Transverse colon (tissue), 4 donors: ENCODE data around the gene TNFRSF12A. TPM values are rescaled to one million over a fixed set of nuclear protein-coding genes. Genes with fewer than 3 reads are reported as not detected.

ENCODE experiments used
- DNase-seq: peaks from one replicate; pipeline ENCODE4 v3.0.0-alpha.2; 2019
- H3K27ac ChIP-seq, 4 donors: fragments of 200-600 bp; sonication (generic); 2 replicates each; pipeline ENCODE4 v1.5.1; 2016 to 2018; ENCODE audit warnings: inconsistent platforms in 4 of 4
- H3K27me3 ChIP-seq: fragments of 200-600 bp; sonication (generic); 2 replicates; pipeline ENCODE4 v1.5.1; 2017; ENCODE audit warnings: inconsistent platforms
- H3K36me3 ChIP-seq, 4 donors: fragments of 200-600 bp; sonication (generic); 2 replicates each; pipeline ENCODE4 v1.5.1; 2017 to 2019; ENCODE audit warnings: inconsistent platforms in 4 of 4
- H3K4me1 ChIP-seq, 4 donors: fragments of 200-600 bp; sonication (generic); 2 replicates each; pipeline ENCODE4 v1.5.1; 2017 to 2020; ENCODE audit warnings: inconsistent platforms in 4 of 4
- H3K4me3 ChIP-seq, 4 donors: fragments of 200-600 bp; sonication (generic); 1 replicate in 1 of 4; 2 replicates in 3 of 4; pipeline versions ENCODE4 v1.5.1 to v1.6.1; 2017 to 2019; ENCODE audit warnings: inconsistent platforms in 4 of 4
- H3K9me3 ChIP-seq, 2 donors: fragments of 200-600 bp; sonication (generic); 2 replicates each; pipeline ENCODE4 v1.5.1; 2017 to 2019; ENCODE audit warnings: inconsistent platforms in 2 of 2
- EP300 ChIP-seq: sonication (generic); formaldehyde crosslinking; IDR thresholded peaks from one replicate; pipeline ENCODE4 v1.6.1; 2017; ENCODE audit warnings: antibody characterized with exemption, low read depth
- POLR2A ChIP-seq: fragments of 450-650 bp; IDR thresholded peaks from one replicate; pipeline ENCODE4 v1.6.1; 2016; ENCODE audit warnings: antibody characterized with exemption, mild to moderate bottlenecking, moderate library complexity
- POLR2AphosphoS5 ChIP-seq, 3 donors: sonication (generic); formaldehyde crosslinking; IDR thresholded peaks; one replicate each; pipeline ENCODE4 v1.6.1; 2016; ENCODE audit warnings: antibody characterized with exemption in 3 of 3
- WGBS, 2 donors: methylation state at CpG; one replicate each; pipeline ENCODE4 v1.1.5; 2018; ENCODE audit warnings: low coverage in 1 of 2; 5-methylcytosine and 5-hydroxymethylcytosine counted together
- in situ Hi-C, 4 donors: fragments of 200-750 bp; cut with MboI; loops; one replicate each; pipeline versions ENCODE4 v1.15.0 to v1.15.1; 2017; ENCODE audit warnings: low sequenced_read_pairs in 3 of 4, low pct_ligation_motif_present in 1 of 4, low pct_unique_long_range_greater_than_20kb in 1 of 4
- intact Hi-C: fragments of 100-400 bp; cut with DNase I; formaldehyde crosslinking; loops from one replicate; pipeline ENCODE4 v1.15.1; 2023; ENCODE audit warnings: low total_unique reads
- total RNA-seq, 4 donors: library from RNA; depleted of rRNA; stranded (reverse); fragments of >200 nt; gene quantifications; one replicate each; pipeline ENCODE4 v1.1.0, GENCODE V29; 2016
- TF ChIP-seq, protein P1 (sequence below), 5 experiments: fragments of 200-600 bp in 3 of 5; fragments of 450-650 bp in 2 of 5; sonication (generic) in 3 of 5; IDR thresholded peaks; 1 replicate in 2 of 5; 2 replicates in 3 of 5; pipeline ENCODE4 v1.5.1; 2016 to 2017; ENCODE audit warnings: antibody characterized with exemption in 5 of 5, inconsistent platforms in 3 of 5, mild to moderate bottlenecking in 2 of 5, moderate library complexity in 1 of 5

Gene TNFRSF12A
- total RNA-seq, 4 donors from 2014 or later, result 13.3 to 50.5 (median 19.9) TPM

- Histone ChIP-seq H3K27me3 (peaks cover 38% of the 10 kb centered on the region), H3K27ac (peak overlapping the region in 3 of 4 donors; percentile 49 to 91 (median 85)), H3K4me1 (peaks cover 14 to 41% (median 32%) of the 10 kb centered on the region in 4 donors), H3K4me3 (peak overlapping the region in 1 of 4 donors; percentile 37), H3K36me3 (no peaks in the 10 kb centered on the region), H3K9me3 (no peaks in the 10 kb centered on the region)
- WGBS, 2 donors, result 0% methylated on average over 7 of the region's 67 CpGs; no CpG with 5 or more reads in 1 of the 2 donors
- DNase-seq, result no peak
- intact Hi-C loops (no loop called here), in situ Hi-C loops (no loop called here)
- no peak for TF ChIP-seq EP300
- TF ChIP-seq POLR2AphosphoS5 (IDR thresholded peaks at IDR 0.05), result no peak
- TF ChIP-seq, protein P1, sequence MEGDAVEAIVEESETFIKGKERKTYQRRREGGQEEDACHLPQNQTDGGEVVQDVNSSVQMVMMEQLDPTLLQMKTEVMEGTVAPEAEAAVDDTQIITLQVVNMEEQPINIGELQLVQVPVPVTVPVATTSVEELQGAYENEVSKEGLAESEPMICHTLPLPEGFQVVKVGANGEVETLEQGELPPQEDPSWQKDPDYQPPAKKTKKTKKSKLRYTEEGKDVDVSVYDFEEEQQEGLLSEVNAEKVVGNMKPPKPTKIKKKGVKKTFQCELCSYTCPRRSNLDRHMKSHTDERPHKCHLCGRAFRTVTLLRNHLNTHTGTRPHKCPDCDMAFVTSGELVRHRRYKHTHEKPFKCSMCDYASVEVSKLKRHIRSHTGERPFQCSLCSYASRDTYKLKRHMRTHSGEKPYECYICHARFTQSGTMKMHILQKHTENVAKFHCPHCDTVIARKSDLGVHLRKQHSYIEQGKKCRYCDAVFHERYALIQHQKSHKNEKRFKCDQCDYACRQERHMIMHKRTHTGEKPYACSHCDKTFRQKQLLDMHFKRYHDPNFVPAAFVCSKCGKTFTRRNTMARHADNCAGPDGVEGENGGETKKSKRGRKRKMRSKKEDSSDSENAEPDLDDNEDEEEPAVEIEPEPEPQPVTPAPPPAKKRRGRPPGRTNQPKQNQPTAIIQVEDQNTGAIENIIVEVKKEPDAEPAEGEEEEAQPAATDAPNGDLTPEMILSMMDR (IDR thresholded peaks at IDR 0.05), result no peak
- no peak for TF ChIP-seq POLR2A
These were observed 15.8 kb upstream of the TNFRSF12A start for GRCh38 chr16:3004319-3004718.

- in situ Hi-C loops, result no loop called here
- no peak for TF ChIP-seq EP300
- TF ChIP-seq POLR2AphosphoS5 (IDR thresholded peaks at IDR 0.05), result peak in 1 of 3 donors; percentile 43
- TF ChIP-seq, protein P1 (IDR thresholded peaks at IDR 0.05), result no peak
- TF ChIP-seq POLR2A, result peak; percentile 34
- no peaks in the 10 kb centered on the region for H3K9me3 ChIP-seq
- H3K27ac ChIP-seq, result peak overlapping the region; percentile 68 to 91 (median 80)
- peak overlapping the region in 3 of 4 donors; percentile 14 to 46 (median 37) for H3K4me3 ChIP-seq
- peaks cover 14 to 46% (median 32%) of the 10 kb centered on the region in 4 donors for H3K4me1 ChIP-seq
- WGBS, 2 donors, result 20% methylated on average over 15 of the region's 25 CpGs; no CpG with 5 or more reads in 1 of the 2 donors
- DNase-seq, result peak; percentile 70
- intact Hi-C loops, result no loop called here
- H3K27me3 ChIP-seq, result peaks cover 43% of the 10 kb centered on the region
- no peaks in the 10 kb centered on the region for H3K36me3 ChIP-seq
These were observed 15.3 kb upstream of the TNFRSF12A start for GRCh38 chr16:3004781-3005284.

- Histone ChIP-seq H3K27me3 (peaks cover 59% of the 10 kb centered on the region), H3K27ac (peak overlapping the region; percentile 68 to 91 (median 80)), H3K9me3 (no peaks in the 10 kb centered on the region), H3K4me3 (peak overlapping the region in 1 of 4 donors; percentile 9), H3K36me3 (no peaks in the 10 kb centered on the region), H3K4me1 (peaks cover 14 to 53% (median 32%) of the 10 kb centered on the region in 4 donors)
- intact Hi-C loops, result no loop called here
- WGBS, 2 donors, result 23% methylated on average over 13 of the region's 13 CpGs; no CpG with 5 or more reads in 1 of the 2 donors
- in situ Hi-C loops, result no loop called here
- TF ChIP-seq POLR2AphosphoS5 (IDR thresholded peaks at IDR 0.05) (peak in 2 of 3 donors; percentile 36 to 41), POLR2A (peak; percentile 46), EP300 (no peak)
- TF ChIP-seq, protein P1 (IDR thresholded peaks at IDR 0.05), result no peak
- DNase-seq, result peak; percentile 79
These were observed 12.9 kb upstream of the TNFRSF12A start for GRCh38 chr16:3007059-3007956.

DNA sequence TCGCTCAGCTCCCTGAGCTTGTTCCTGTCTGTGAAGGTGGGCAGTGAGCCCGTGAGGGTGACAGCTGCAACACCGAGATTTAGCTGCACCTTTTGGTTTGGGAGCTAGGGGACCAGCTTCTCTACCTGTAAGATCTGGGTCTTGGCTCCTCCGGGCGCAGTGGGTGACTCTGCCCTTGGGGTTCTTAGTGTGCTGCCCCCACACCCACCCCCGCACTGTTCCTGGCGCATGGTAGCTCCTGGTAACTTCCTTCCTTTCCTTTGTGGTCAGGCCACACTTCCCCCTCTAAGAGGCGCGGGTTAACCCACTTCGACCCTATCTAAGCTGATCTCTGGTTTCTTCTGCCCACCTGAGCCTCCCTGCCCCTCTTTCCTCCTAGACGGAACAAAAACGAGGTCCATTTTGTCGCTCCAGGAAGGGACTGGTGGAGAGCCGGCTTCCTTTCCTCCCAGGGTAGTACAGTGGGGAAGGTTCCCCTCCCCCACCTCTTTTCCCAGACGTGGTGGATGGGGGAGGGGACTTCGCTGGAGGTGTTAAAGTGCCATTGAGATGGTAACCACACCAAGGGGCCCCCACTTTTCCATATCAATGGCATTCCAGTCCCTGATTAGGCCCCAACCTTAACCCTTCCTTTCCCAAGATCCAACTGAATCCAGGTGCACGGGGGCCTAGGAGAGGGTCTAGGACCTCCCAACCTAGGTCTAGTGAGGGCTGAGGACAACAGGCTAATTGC is 12.0 kb upstream of the TNFRSF12A start:
- Histone ChIP-seq H3K4me3 (no peak overlapping the region), H3K9me3 (no peaks in the 10 kb centered on the region), H3K27me3 (peaks cover 67% of the 10 kb centered on the region), H3K27ac (peak overlapping the region; percentile 68 to 91 (median 80)), H3K36me3 (no peaks in the 10 kb centered on the region), H3K4me1 (peaks cover 14 to 58% (median 32%) of the 10 kb centered on the region in 4 donors)
- in situ Hi-C loops (no loop called here), intact Hi-C loops (no loop called here)
- WGBS, 2 donors, result 17 to 18% methylated on average over 1 to 17 of the region's 17 CpGs
- TF ChIP-seq POLR2A, result no peak
- no peak for TF ChIP-seq EP300
- TF ChIP-seq, protein P1 (IDR thresholded peaks at IDR 0.05), result no peak
- no peak for TF ChIP-seq POLR2AphosphoS5 (IDR thresholded peaks at IDR 0.05)
- no peak for DNase-seq
